ENCODE data around the gene SOAT1.

- no peak for TF ChIP-seq CTCF (IDR thresholded peaks at IDR 0.05)
- TF ChIP-seq EZH2 (IDR thresholded peaks at IDR 0.05; ENCODE audit: borderline replicate concordance, insufficient read depth, low read depth, low read length, poor library complexity, severe bottlenecking) = no peak
These were observed 6.5 kb downstream of the SOAT1 start for GRCh38 chr1:179300112-179300511.

Measured in B cell (primary cell).